HG03039 (cell line): ENCODE measurements around the gene FARP2.

Experiments used
- ATAC-seq: cut with Tn5 transposase; IDR thresholded peaks from one replicate; pipeline ENCODE4 v1.9.1; 2021; ENCODE audit warnings: mild to moderate bottlenecking, moderate library complexity; ENCODE audit not compliant: unreplicated experiment

Gene FARP2

DNA sequence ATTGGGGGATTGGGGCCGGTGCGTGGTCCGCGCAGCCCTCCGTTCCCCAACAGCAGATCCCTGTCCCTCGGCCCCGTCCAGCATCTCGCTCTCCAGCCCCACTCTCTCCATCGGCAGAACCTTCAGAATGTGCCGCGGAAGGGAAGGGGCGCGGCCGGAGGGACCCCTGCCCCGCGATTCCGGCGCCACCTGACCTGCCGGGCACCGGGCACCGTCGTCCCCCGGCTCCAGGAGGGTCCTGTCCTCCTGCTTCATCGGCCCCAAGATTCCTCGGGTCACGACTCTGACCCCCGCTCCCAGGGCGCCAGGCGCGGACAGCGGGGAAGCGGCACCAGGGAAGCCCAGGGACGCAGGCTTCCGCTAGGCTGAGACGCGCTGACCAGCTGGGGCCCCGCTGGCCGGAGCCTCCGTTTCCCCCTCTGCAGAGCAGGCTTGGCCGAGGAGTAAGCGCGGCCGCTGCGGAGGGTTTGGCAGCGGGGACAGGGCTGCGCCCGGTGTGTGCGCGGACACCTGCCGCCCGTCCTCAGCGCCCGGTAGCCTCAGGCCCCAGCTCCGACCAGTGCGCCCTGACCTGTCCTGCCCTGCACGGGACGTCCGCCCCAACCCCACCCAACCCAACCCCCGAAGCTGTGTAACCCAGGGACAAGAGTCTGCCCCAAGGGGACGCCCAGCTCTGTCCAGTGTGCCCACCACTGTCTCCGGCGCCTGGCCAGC, 185.6 kb downstream of the FARP2 start:
- no peak for ATAC-seq

DNA sequence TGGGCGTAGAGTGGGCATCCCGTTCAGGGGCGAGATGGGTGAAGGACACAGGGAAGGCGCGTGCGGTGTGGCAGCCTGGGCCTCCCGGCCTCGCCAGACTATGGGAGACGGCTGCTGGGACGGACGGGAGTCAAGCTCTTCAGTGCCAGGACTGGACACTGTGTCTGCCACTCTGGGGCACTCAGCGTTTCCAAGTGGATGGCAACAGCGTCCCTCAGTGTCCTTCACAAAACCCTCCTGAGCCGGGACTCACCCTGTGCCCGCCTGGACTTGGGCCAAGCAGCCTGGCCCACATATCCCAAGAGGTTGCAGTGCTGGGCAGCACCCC, 186.2 kb downstream of the FARP2 start:
- no peak for ATAC-seq
